ENCODE data around the gene PTPRG.

DNA sequence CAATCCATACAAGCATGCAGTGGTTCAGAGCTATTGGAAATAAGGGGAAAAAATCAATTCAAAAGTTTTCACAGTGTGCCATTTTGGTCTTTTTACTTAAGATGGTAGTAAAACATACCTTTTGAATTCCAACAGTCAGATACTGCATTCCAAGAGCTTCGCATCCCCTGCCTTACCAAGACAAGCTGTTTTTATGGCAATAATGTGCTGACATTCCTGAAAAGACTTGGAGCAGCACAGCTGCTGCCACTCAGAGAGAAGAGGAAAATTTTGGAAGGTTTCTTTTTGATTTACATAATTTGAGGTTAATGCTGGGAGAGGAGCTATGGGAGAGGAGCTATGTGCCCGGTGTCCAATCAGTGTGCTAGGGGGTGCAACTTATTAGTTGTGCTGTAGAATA lies 663.7 kb downstream of the PTPRG start:
- TF ChIP-seq, protein P1, sequence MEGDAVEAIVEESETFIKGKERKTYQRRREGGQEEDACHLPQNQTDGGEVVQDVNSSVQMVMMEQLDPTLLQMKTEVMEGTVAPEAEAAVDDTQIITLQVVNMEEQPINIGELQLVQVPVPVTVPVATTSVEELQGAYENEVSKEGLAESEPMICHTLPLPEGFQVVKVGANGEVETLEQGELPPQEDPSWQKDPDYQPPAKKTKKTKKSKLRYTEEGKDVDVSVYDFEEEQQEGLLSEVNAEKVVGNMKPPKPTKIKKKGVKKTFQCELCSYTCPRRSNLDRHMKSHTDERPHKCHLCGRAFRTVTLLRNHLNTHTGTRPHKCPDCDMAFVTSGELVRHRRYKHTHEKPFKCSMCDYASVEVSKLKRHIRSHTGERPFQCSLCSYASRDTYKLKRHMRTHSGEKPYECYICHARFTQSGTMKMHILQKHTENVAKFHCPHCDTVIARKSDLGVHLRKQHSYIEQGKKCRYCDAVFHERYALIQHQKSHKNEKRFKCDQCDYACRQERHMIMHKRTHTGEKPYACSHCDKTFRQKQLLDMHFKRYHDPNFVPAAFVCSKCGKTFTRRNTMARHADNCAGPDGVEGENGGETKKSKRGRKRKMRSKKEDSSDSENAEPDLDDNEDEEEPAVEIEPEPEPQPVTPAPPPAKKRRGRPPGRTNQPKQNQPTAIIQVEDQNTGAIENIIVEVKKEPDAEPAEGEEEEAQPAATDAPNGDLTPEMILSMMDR (optimal IDR thresholded peaks at IDR 0.05 in 1 of 3, IDR thresholded peaks at IDR 0.05 in 1 of 3, conservative IDR thresholded peaks at IDR 0.05 in 1 of 3; ENCODE audit: extremely low read depth in 1 of 3, insufficient read depth in 2 of 3, low read length in 3 of 3), result no peak
- TF ChIP-seq EZH2 (IDR thresholded peaks at IDR 0.05; ENCODE audit: low read length), result no peak

All from keratinocyte (primary cell).